Keratinocyte (primary cell): Measurements from ENCODE around the gene FEM1B. TPM values are rescaled to one million over a fixed set of nuclear protein-coding genes. Genes with fewer than 3 reads are reported as not detected.

Experiments
- DNase-seq: peaks from one replicate; pipeline ENCODE4 v3.0.0-alpha.2; 2011; ENCODE audit warnings: low read depth, missing footprints, low spot score
- FAIRE-seq: peaks from 2 replicates; lab custom pipeline; 2011; peaks lifted over from hg19 to GRCh38; lab: Jason Lieb, UNC
- H2AFZ ChIP-seq: 2 replicates; pipeline ENCODE4 v1.6.0; 2012; ENCODE audit warnings: low read length, control low read depth, inconsistent platforms; ENCODE audit not compliant: control insufficient read depth
- H3K27ac ChIP-seq: 2 replicates; pipeline ENCODE4 v1.5.1; 2011; ENCODE audit warnings: low read length; ENCODE audit not compliant: control insufficient read depth, insufficient read depth
- H3K27me3 ChIP-seq: 3 replicates; pipeline ENCODE4 v1.6.0; 2011; ENCODE audit warnings: low read length; ENCODE audit not compliant: control insufficient read depth, insufficient read depth; ENCODE audit errors: extremely low read depth
- H3K36me3 ChIP-seq, 2 experiments: 2 replicates in 1 of 2; 3 replicates in 1 of 2; pipeline ENCODE4 v1.5.1; 2011; ENCODE audit warnings: low read length in 2 of 2, mild to moderate bottlenecking in 1 of 2; ENCODE audit not compliant: control insufficient read depth in 2 of 2, insufficient read depth in 2 of 2; ENCODE audit errors: extremely low read depth in 1 of 2
- H3K4me1 ChIP-seq: 3 replicates; pipeline ENCODE4 v1.5.1; 2011; ENCODE audit warnings: low read length; ENCODE audit not compliant: control insufficient read depth, insufficient read depth; ENCODE audit errors: extremely low read depth
- H3K4me2 ChIP-seq: 3 replicates; pipeline ENCODE4 v1.6.0; 2011; ENCODE audit warnings: low read depth, low read length; ENCODE audit not compliant: control insufficient read depth, insufficient read depth; ENCODE audit errors: extremely low read depth
- H3K4me3 ChIP-seq, 3 experiments: fragments of 200-600 bp in 1 of 3; sonication (generic) in 1 of 3; 2 replicates in 2 of 3; 3 replicates in 1 of 3; pipeline ENCODE4 v1.5.1; 2011 to 2016; ENCODE audit warnings: low read length in 3 of 3, mild to moderate bottlenecking in 3 of 3, control low read depth in 2 of 3, inconsistent platforms in 1 of 3, low read depth in 1 of 3, mixed read lengths in 1 of 3, mixed run types in 1 of 3, moderate library complexity in 1 of 3; ENCODE audit not compliant: control insufficient read depth in 2 of 3, insufficient read depth in 2 of 3; ENCODE audit errors: extremely low read depth in 1 of 3
- H3K79me2 ChIP-seq: 2 replicates; pipeline ENCODE4 v1.6.0; 2012; ENCODE audit warnings: low read length; ENCODE audit not compliant: control insufficient read depth, insufficient read depth
- H3K9ac ChIP-seq: 3 replicates; pipeline ENCODE4 v1.6.0; 2011; ENCODE audit warnings: low read length; ENCODE audit not compliant: control insufficient read depth, insufficient read depth; ENCODE audit errors: extremely low read depth
- H3K9me1 ChIP-seq: 3 replicates; pipeline ENCODE4 v1.6.0; 2011; ENCODE audit warnings: low read length; ENCODE audit not compliant: control insufficient read depth, insufficient read depth; ENCODE audit errors: extremely low read depth
- H3K9me3 ChIP-seq: 2 replicates; pipeline ENCODE4 v1.5.1; 2012; ENCODE audit warnings: low read depth, low read length; ENCODE audit not compliant: control insufficient read depth
- H4K20me1 ChIP-seq: 3 replicates; pipeline ENCODE4 v1.6.0; 2011; ENCODE audit warnings: low read length; ENCODE audit not compliant: control insufficient read depth, insufficient read depth; ENCODE audit errors: extremely low read depth
- EZH2 ChIP-seq: IDR thresholded peaks from one replicate; pipeline ENCODE4 v1.6.1; 2012; ENCODE audit warnings: inconsistent platforms, mild to moderate bottlenecking, low read length, moderate library complexity
- dilution Hi-C: fragments of 300-500 bp; cut with MboI; formaldehyde crosslinking; loops from one replicate; pipeline ENCODE4 v1.7.0; 2020; ENCODE audit warnings: low sequenced_read_pairs; ENCODE audit not compliant: extremely low pct_ligation_motif_present
- polyA plus RNA-seq, 5 experiments: library from polyadenylated mRNA; depleted of rRNA in 3 of 5; stranded (reverse) in 3 of 5; stranded (forward) in 1 of 5; unstranded in 1 of 5; fragments of >200 nt; gene quantifications; 1 replicate in 1 of 5; 2 replicates in 3 of 5; 3 replicates in 1 of 5; pipeline versions ENCODE4 v1.2.1 to v1.2.3, GENCODE V29; 2011 to 2012; ENCODE audit warnings: missing spikeins in 2 of 5, low read depth in 1 of 5, low replicate concordance in 1 of 5
- TF ChIP-seq, protein P1 (sequence below), 3 experiments: IDR thresholded peaks in 1 of 3; conservative IDR thresholded peaks in 1 of 3; optimal IDR thresholded peaks in 1 of 3; 2 replicates in 2 of 3; 3 replicates in 1 of 3; pipeline versions ENCODE3 to v1.5.1; 2011; ENCODE audit warnings: low read length in 3 of 3, mild to moderate bottlenecking in 3 of 3, moderate library complexity in 2 of 3, control low read depth in 1 of 3, inconsistent platforms in 1 of 3; ENCODE audit not compliant: insufficient read depth in 2 of 3; ENCODE audit errors: extremely low read depth in 1 of 3

FEM1B gene
- polyA plus RNA-seq, 1 donor (not counting 4 experiments of a cell fraction or from before 2014, with no cell fraction given), result 92.6 TPM

GRCh38 chr15:68279779-68280753 is 2.5 kb downstream of the FEM1B start:
- Histone ChIP-seq H3K4me1 (peaks cover 30% of the 10 kb centered on the region), H3K27ac (peak overlapping the region; percentile 96), H3K4me3 (peak overlapping the region; percentile 88 to 95 (median 92)), H2AFZ (no peak overlapping the region), H3K9ac (peak overlapping the region; percentile 88), H3K9me3 (no peaks in the 10 kb centered on the region), H3K9me1 (no peaks in the 10 kb centered on the region), H3K36me3 (peaks cover 3 to 12% of the 10 kb centered on the region in 2 experiments), H4K20me1 (peaks cover 14% of the 10 kb centered on the region), H3K4me2 (peak overlapping the region; percentile 90), H3K27me3 (no peaks in the 10 kb centered on the region), H3K79me2 (peaks cover 72% of the 10 kb centered on the region)
- TF ChIP-seq EZH2, result no peak
- TF ChIP-seq, protein P1, sequence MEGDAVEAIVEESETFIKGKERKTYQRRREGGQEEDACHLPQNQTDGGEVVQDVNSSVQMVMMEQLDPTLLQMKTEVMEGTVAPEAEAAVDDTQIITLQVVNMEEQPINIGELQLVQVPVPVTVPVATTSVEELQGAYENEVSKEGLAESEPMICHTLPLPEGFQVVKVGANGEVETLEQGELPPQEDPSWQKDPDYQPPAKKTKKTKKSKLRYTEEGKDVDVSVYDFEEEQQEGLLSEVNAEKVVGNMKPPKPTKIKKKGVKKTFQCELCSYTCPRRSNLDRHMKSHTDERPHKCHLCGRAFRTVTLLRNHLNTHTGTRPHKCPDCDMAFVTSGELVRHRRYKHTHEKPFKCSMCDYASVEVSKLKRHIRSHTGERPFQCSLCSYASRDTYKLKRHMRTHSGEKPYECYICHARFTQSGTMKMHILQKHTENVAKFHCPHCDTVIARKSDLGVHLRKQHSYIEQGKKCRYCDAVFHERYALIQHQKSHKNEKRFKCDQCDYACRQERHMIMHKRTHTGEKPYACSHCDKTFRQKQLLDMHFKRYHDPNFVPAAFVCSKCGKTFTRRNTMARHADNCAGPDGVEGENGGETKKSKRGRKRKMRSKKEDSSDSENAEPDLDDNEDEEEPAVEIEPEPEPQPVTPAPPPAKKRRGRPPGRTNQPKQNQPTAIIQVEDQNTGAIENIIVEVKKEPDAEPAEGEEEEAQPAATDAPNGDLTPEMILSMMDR (optimal IDR thresholded peaks at IDR 0.05 in 1 of 3, IDR thresholded peaks at IDR 0.05 in 1 of 3, conservative IDR thresholded peaks at IDR 0.05 in 1 of 3; ENCODE audit: extremely low read depth in 1 of 3, insufficient read depth in 2 of 3, low read length in 3 of 3), result no peak
- dilution Hi-C loops, result no loop called here
- FAIRE-seq (peak; percentile 55), DNase-seq (no peak)

DNA sequence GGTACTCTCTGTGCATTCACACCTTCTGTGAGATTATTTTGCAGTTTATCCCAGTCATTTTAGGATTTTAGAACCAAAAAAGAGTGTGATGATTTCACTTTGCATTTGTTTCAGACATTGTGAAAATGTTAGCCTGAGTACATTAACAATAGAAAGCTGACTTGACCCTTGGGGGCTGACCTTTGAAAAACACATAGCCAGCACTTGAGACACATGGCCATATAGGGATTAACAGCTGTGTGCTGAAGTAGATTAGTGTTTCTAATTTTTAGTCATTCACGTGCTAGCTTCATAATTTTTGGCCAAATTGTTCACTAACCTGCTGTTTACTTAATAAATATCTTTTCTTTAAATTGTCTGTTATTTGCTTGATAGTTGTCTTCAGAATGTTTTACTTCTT is 3.5 kb downstream of the FEM1B start:
- Histone ChIP-seq H3K4me2 (peak overlapping the region; percentile 90), H3K79me2 (peaks cover 82% of the 10 kb centered on the region), H3K27me3 (no peaks in the 10 kb centered on the region), H3K9me1 (no peaks in the 10 kb centered on the region), H2AFZ (no peak overlapping the region), H3K27ac (peak overlapping the region; percentile 96), H3K4me3 (peak overlapping the region; percentile 88 to 95 (median 92)), H4K20me1 (peaks cover 17% of the 10 kb centered on the region), H3K36me3 (peaks cover 3 to 12% of the 10 kb centered on the region in 2 experiments), H3K4me1 (peaks cover 30% of the 10 kb centered on the region), H3K9ac (peak overlapping the region; percentile 88), H3K9me3 (no peaks in the 10 kb centered on the region)
- DNase-seq (no peak), FAIRE-seq (no peak)
- no peak for TF ChIP-seq EZH2
- TF ChIP-seq, protein P1 (optimal IDR thresholded peaks at IDR 0.05 in 1 of 3, IDR thresholded peaks at IDR 0.05 in 1 of 3, conservative IDR thresholded peaks at IDR 0.05 in 1 of 3; ENCODE audit: extremely low read depth in 1 of 3, insufficient read depth in 2 of 3, low read length in 3 of 3), result no peak
- dilution Hi-C loops, result no loop called here
